ENCODE measurements around the gene PTGFRN.

DNA sequence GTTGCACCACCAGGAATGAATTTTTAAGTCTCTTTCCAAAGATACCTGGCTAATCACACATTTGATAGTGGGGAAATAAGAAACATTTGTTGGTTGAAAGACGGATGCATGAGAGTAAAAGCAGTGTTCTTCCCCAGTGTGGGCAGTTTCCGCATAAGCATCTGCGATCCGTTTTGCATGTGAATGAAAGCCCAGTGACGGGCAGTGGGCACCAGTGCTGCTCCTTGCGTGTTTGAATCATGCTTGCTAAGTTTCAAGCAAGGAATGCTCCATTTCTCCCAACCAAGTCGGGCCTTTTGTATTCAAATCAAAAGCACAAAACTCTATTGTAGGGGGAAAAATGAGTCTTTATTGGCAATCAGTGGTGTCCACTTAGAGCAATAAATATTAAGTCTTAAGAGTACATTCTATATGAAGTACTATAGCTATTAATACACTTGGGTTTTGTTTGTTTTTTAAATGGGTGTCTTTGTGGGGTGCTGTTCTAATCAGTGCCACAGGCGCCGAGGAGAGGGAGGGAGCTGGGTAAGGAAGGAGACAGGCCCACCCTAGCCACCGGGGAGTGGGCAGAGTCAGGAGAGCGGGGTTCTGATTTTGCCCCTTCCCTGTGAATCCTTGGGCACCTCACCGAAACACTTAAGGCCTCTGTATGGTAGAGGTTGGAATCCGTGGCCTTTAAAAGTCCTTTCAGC, 750 bp upstream of the PTGFRN start:
- TF ChIP-seq EZH2phosphoT487 (IDR thresholded peaks at IDR 0.05; ENCODE audit: low read depth), result no peak
- TF ChIP-seq, protein P1, sequence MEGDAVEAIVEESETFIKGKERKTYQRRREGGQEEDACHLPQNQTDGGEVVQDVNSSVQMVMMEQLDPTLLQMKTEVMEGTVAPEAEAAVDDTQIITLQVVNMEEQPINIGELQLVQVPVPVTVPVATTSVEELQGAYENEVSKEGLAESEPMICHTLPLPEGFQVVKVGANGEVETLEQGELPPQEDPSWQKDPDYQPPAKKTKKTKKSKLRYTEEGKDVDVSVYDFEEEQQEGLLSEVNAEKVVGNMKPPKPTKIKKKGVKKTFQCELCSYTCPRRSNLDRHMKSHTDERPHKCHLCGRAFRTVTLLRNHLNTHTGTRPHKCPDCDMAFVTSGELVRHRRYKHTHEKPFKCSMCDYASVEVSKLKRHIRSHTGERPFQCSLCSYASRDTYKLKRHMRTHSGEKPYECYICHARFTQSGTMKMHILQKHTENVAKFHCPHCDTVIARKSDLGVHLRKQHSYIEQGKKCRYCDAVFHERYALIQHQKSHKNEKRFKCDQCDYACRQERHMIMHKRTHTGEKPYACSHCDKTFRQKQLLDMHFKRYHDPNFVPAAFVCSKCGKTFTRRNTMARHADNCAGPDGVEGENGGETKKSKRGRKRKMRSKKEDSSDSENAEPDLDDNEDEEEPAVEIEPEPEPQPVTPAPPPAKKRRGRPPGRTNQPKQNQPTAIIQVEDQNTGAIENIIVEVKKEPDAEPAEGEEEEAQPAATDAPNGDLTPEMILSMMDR (IDR thresholded peaks at IDR 0.05; ENCODE audit: low read depth, low read length), result no peak
